Activated CD4-positive, alpha-beta T cell treated with anti-CD3 and anti-CD28 coated beads, Interleukin-10, Interleukin-2, amounts not matched to agents 100 ng/mL and 50 ng/mL, durations not matched to agents 16 hours and 8 hours (primary cell): Measurements from ENCODE around the gene PPTC7.
"Not testable (repeated sequence)": the region's sequence is repeated elsewhere in the genome, so short reads cannot be mapped to it uniquely, and the experiment has no call there.

Source experiments
- DNase-seq: peaks from one replicate; pipeline ENCODE4 v3.0.0-alpha.2; 2020

PPTC7 gene

GRCh38 chr12:110560048-110560447 lies 23.1 kb downstream of the PPTC7 start:
- DNase-seq, result no peak

- DNase-seq, result not testable (repeated sequence)
These were observed 24.2 kb downstream of the PPTC7 start for GRCh38 chr12:110558945-110559344.

DNA sequence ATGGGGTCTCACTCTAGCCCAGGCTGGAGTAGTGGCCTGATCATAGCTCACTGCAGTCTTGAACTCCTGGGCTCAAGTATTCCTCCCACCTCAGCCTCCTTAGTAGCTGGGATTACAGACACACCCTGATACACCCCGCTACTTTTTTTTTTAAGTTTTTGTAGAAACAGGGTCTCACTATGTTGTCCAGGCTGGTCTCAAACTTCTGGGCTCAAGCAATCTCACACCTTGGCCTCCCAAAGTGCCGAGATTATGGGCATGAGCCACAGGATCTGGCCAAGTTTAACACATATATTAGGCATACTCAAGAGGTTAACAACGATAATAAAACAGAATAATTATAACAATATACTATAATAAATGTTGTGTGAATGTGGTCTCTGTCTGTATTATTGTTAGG lies 25.8 kb downstream of the PPTC7 start:
- DNase-seq, result no peak

- no peak for DNase-seq
These were observed 26.4 kb downstream of the PPTC7 start for GRCh38 chr12:110556705-110557104.

- DNase-seq, result no peak
These were observed 27.3 kb downstream of the PPTC7 start for GRCh38 chr12:110555577-110556406.

DNA sequence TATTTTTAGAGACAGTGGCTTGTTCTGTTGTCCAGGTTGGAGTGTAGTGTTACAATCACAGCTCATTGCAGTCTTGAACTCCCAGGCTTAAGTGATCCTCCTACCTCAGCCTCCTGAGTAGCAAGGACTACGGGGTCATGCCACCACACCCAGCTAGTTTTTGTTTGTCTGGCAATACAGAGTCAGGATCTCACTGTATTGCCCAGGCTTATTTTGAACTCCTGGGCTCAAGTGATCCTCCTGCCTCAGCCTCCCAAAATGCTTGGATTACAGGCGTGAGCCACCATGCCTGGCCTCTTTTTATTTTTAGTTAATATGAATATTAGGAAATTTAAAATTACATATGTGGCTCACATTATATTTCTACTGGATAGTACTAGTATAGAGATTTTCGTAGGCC lies 28.9 kb downstream of the PPTC7 start:
- no peak for DNase-seq

GRCh38 chr12:110550981-110551380 lies 32.1 kb downstream of the PPTC7 start:
- no peak for DNase-seq

GRCh38 chr12:110549716-110550115 lies 33.4 kb downstream of the PPTC7 start:
- DNase-seq, result no peak

GRCh38 chr12:110548678-110549077 lies 34.4 kb downstream of the PPTC7 start:
- DNase-seq, result no peak

DNA sequence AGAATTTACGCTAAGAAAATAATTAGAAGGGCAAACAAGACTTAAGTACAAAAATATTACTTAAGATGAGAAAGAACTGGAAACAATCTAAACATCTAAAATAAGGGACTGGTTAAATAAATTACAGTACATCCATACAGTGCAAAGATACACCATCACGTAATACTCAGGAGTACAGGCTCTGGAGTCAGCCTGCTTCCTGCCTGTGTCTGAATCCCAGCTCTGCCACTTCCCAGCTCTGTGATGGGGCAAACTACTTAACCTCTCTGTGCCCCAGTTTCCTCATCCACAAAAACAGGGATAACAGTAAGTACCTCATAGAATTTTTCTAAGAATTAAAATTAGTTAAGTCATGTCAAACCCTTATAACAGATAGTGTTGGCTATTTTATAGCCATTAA lies 36.0 kb downstream of the PPTC7 start:
- DNase-seq, result no peak

DNA sequence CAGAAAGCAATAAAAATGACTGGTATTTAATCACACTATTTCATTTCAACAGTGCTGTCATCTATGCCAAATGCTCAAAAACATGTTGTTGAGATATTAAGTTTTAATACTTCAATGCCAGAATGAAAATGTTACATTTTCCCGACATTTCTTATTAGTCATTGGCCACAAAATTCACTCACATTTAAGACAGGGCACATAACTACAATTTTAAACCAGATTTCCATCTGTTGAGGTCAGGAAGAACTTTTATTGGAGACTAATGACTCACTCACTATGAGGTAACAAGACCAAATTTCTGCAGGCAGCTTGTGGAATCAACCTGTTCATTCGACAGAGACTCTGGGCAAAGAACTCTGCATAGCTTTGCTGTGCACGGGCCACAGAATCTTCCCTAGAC lies 36.8 kb downstream of the PPTC7 start:
- DNase-seq, result no peak

GRCh38 chr12:110545812-110546211 lies 37.3 kb downstream of the PPTC7 start:
- no peak for DNase-seq

DNA sequence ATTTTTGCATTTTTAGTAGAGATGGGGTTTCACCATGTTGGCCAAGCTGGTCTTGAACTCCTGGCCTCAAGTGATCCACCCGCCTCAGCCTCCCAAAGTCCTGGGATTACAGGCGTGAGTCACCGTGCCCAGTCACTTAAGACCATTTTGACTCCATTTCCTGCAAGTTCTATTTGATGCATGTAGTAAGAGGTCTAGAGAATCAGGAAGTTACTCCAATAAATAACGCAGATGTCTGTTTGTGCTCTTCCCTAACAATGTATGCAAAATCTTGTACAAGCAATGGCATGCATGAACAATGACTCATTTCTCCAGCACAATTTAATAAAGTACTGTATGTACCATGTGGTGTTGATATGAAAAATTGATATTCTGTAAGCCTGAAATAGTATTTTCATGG lies 37.9 kb downstream of the PPTC7 start:
- not testable (repeated sequence) for DNase-seq

DNA sequence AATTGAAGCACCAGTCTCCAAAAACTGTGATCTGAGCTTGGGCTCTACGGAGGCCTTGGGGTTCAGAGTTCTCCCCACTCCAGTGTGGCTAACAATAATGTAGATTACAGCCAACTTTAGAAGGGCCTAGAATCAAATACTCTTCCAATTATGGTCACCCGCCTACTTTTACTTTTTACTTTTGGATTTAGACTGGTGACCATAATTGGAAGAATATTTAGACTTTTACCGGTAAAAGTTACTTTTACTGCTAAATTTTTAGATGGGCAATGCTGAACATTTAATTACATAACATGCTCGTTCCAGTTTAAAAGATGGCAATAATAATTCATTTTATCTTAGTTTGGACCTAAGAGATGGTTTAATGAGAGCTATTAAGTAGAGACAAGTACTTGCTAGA lies 39.2 kb downstream of the PPTC7 start:
- no peak for DNase-seq

DNA sequence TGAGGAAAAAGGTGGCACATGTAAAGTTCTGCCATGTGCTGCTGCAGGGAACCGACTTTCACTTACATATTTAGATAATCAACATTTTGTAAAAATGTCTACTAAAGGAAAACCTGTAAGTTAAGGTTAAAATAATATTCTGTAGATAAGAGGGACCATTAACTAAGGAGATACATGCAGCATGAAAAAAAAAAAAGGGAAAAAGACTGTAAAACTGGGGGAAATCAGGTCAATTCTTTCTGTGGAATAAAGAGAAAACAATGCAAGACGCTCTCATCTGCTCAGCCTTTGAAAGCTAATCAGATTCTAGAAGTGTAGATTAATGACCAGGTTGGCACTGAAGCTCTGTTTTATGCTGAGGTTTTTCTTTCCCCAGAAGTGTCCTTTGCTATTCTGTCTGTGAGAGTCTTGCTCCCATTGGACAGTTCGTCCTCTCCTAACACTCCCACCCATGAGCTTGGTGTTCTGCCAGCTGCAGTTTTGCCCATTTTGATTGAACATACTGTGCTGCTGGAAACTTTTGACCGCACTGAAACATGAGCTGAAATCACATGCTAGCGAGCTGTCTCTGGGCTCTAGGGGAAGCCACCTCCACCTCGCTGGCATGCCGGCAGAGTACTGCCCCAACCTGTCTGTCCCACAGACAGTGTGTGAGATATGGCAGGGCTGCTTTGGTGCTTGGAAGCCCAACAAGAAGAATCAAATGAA lies 39.7 kb downstream of the PPTC7 start:
- no peak for DNase-seq

- DNase-seq, result no peak
These were observed 43.1 kb downstream of the PPTC7 start for GRCh38 chr12:110540048-110540447.

- DNase-seq, result no peak
These were observed 44.1 kb downstream of the PPTC7 start for GRCh38 chr12:110538869-110539622.

DNA sequence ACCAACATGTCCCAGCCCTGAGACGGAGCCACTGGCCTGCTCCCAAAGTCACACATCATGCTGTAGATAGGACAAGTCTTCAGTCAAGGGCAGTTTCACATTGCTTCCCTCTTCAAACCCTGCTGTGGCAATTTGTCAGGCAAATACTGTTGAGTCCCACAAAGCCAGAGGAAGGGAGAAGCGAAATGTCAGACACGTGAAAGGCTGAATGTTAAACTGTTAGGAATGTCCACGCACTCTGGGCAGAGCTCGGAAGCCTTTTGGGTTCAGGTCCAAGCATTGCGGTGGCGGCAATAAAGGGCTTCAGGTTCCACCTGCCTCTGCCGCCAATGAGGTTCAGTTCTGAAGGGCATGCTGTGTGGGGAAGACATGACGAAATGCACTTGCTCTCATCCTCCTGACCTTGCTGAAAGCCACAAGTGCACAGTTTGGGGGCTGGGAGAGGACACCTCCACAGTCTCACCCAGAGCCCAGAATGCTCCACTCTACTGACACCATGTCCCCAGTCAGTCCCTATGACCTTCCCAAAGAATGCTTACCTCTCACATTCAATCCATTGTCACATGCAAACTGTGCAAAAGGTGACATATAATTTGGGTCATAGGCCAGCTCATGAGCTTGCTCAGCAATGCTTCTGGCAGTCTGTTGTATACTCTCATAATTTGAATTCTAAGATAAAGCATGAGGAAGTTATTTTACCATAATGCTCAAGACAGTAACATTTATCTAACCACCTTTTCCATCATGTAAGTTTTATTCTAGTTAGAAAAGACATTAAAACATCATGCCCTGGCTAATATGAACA lies 45.3 kb downstream of the PPTC7 start:
- DNase-seq, result no peak

DNA sequence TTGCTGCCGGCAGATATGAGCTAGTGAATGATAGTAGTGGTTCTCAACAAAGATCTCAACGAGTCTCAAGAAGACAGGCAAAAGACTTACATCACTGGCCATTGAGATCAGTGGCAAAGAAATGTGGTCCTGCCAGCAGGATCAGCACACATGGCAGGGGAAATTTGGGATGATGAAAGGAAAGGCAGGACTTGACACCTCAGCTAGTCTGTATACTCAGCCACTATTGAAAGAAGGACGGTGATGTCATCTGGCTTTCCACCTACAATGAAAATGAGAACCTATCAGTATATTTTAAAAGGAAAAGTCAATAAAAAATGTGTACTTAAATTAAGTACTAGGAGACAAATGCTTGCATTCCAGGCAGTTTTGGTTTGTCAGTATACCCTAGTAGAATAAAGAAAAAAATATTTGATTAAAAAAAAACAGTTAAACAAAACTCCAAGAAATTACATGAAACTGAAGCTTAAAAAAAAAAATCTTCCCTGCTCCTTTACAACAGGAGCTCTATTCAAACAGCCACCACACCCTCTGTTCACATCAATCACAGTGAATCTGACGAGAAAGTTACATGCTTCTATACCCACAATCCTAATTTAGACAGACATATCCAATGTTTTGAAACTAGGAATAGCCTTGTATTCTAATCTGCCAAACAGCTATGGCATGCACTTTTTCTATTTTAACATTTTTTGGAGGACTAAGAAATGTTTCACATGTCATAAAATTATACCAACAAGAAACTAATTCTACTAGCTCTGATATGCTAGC lies 46.1 kb downstream of the PPTC7 start:
- DNase-seq, result no peak

- no peak for DNase-seq
These were observed 48.3 kb downstream of the PPTC7 start for GRCh38 chr12:110534811-110535210.

DNA sequence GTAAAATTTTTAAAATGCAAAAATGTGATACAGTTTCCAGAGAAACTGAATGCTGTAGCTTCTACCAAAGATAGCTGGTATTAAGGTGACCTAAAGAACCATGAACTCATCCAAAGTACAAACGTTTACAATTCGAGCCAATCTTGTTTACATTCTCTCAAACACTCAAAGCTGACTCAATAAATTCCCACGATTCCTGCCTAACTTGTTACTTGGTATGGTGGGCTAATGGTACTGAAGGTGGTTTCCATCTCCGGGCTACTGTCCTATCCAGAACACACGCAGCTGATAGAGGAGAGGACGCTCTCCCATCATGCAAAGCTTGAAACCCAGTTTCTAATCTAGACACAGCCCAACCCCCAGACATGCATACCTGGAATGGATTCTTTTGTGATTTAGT lies 49.5 kb downstream of the PPTC7 start:
- DNase-seq, result no peak

DNA sequence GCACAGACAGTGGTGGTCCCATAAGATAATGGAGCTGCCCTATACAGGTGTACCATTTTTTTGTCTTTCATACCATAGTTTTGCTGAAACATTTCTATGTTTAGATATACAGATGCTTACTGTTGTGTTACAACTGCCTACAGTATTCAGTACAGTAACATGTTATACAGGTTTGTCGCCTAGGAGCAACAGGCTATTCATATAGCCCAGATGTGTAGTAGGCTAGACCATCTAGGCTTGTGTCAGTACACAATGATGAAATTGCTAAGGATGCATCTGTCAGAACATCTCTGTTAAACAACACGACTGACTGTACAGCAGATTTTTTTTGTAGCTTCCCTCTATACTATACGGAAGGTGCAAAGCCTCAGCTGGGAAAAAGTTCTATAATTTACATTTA lies 50.5 kb downstream of the PPTC7 start:
- no peak for DNase-seq
